Progenitor cell of endocrine pancreas (in vitro differentiated cells): ENCODE results near the gene MYCBP. TPM values are rescaled to one million over a fixed set of nuclear protein-coding genes. Genes with fewer than 3 reads are reported as not detected.
A peak's percentile ranks its signal among the peaks of the same experiment; 100 is the strongest.

Source experiments
- DNase-seq: peaks from one replicate; pipeline ENCODE4 v3.0.0; 2021; ENCODE audit warnings: low spot score; ENCODE audit not compliant: unreplicated experiment
- H3K27ac Mint-ChIP-seq: 2 replicates; pipeline ENCODE4 v1.8.0; 2021; ENCODE audit warnings: mild to moderate bottlenecking, moderate library complexity, mixed read lengths
- H3K27me3 Mint-ChIP-seq: 2 replicates; pipeline ENCODE4 v1.8.0; 2021; ENCODE audit warnings: mixed read lengths
- H3K36me3 Mint-ChIP-seq: 2 replicates; pipeline ENCODE4 v1.8.0; 2022; ENCODE audit warnings: mixed read lengths; ENCODE audit not compliant: insufficient read depth
- H3K4me1 Mint-ChIP-seq: 2 replicates; pipeline ENCODE4 v1.8.0; 2021; ENCODE audit warnings: low read depth, mixed read lengths
- H3K4me3 Mint-ChIP-seq: 2 replicates; pipeline ENCODE4 v1.8.0; 2021; ENCODE audit warnings: low read depth, mild to moderate bottlenecking, moderate library complexity, mixed read lengths
- H3K9me3 Mint-ChIP-seq: 2 replicates; pipeline ENCODE4 v1.8.0; 2021; ENCODE audit warnings: low read depth, mixed read lengths
- CTCF ChIP-seq: fragments of 200-600 bp; sonication (generic); IDR thresholded peaks from one replicate; pipeline ENCODE4 v1.5.0; 2021; ENCODE audit warnings: antibody characterized with exemption, mild to moderate bottlenecking; ENCODE audit not compliant: unreplicated experiment
- long read RNA-seq: library from polyadenylated mRNA; unstranded; transcript quantifications from one replicate; pipeline ENCODE4 v2.0.0, GENCODE V29; 2020
- total RNA-seq: library from RNA; stranded (reverse); gene quantifications from 2 replicates; pipeline ENCODE4 v1.2.1, GENCODE V29; 2021

MYCBP gene
- 25.6 and 28.3 TPM in 2 replicates for total RNA-seq
- long read RNA-seq, transcript MYCBP-201 (5 exons, 2,818 nt), result major isoform, 81 of 92 reads
- long read RNA-seq, partial matches to known transcripts, result 2 of 92 reads
- long read RNA-seq, other reads (novel, unspliced or antisense), result 4 of 92 reads

- Mint-ChIP-seq H3K4me1 (peaks cover 10% of the 10 kb centered on the region), H3K27me3 (no peaks in the 10 kb centered on the region), H3K9me3 (no peaks in the 10 kb centered on the region), H3K36me3 (no peaks in the 10 kb centered on the region), H3K4me3 (peak within 1 kb of the TSS; percentile 92), H3K27ac (peak within 1 kb of the TSS; percentile 90)
- peak; percentile 25 for TF ChIP-seq CTCF
- peak; percentile 94 for DNase-seq
Measured at GRCh38 chr1:38873027-38873969, at the start of gene MYCBP. MYCBP (minus strand) TSS chr1:38873348; CDS start chr1:38873305, 43 bp downstream.

DNA sequence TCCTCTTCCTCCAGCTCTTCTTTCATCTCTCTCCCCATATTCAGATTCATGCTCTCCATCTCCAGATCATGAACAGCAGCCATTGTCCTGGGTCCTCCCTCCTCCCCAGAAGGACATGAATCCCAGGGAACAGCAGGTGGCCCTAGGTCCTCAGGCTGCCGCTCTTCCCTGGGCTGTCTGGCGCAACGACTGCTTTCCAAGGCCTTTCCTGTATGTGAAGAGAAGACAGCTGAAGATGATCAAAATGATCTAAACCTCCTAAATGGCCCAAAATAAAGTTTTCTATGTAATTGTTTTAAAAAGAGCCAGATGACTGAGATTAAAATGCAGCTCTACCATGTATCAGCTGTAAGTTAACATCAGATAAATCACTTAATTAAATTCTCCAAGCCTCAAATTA is 46.0 kb upstream of the MYCBP start:
- H3K27ac Mint-ChIP-seq, result no peak overlapping the region
- no peak overlapping the region for H3K4me3 Mint-ChIP-seq
- peaks cover 3% of the 10 kb centered on the region for H3K27me3 Mint-ChIP-seq
- no peaks in the 10 kb centered on the region for H3K4me1 Mint-ChIP-seq
- H3K36me3 Mint-ChIP-seq, result peaks cover 1% of the 10 kb centered on the region
- H3K9me3 Mint-ChIP-seq, result no peaks in the 10 kb centered on the region
- DNase-seq, result no peak
- no peak for TF ChIP-seq CTCF

- no peak overlapping the region for H3K4me3 Mint-ChIP-seq
- H3K36me3 Mint-ChIP-seq, result peaks cover 1% of the 10 kb centered on the region
- H3K4me1 Mint-ChIP-seq, result no peaks in the 10 kb centered on the region
- H3K27ac Mint-ChIP-seq, result no peak overlapping the region
- DNase-seq, result no peak
- H3K9me3 Mint-ChIP-seq, result no peaks in the 10 kb centered on the region
- H3K27me3 Mint-ChIP-seq, result peaks cover 3% of the 10 kb centered on the region
- no peak for TF ChIP-seq CTCF
Measured at GRCh38 chr1:38918568-38918967, 45.4 kb upstream of the MYCBP start.

DNA sequence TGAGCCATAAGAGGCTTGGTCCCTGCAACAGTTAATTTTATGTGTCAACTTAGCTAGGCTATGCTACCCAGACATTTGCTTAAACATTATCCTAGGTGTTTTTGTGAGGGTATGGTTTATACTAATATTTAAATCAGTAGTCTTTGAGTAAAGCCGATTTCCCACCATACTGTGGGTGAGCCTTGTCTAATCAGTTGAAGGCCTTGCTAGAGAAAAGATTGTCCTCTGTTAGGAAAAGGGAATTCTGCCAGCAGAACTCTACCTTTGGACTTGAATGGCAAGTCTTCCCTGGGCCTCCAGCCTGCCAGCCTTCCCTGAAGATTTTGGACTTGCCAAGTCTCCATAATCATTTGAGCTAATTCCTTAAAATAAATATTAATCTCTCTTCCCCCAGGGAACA is 44.6 kb upstream of the MYCBP start:
- Mint-ChIP-seq H3K4me3 (no peak overlapping the region), H3K9me3 (no peaks in the 10 kb centered on the region), H3K4me1 (no peaks in the 10 kb centered on the region), H3K27me3 (peaks cover 3% of the 10 kb centered on the region), H3K27ac (no peak overlapping the region), H3K36me3 (peaks cover 1% of the 10 kb centered on the region)
- DNase-seq, result no peak
- TF ChIP-seq CTCF, result no peak

- H3K9me3 Mint-ChIP-seq, result no peaks in the 10 kb centered on the region
Measured at GRCh38 chr1:38917337-38917736, 44.2 kb upstream of the MYCBP start.

More at GRCh38 chr1:38917337-38917736, 44.2 kb upstream of the MYCBP start:
- Mint-ChIP-seq H3K4me3 (no peak overlapping the region), H3K4me1 (no peaks in the 10 kb centered on the region), H3K27me3 (peaks cover 3% of the 10 kb centered on the region), H3K27ac (no peak overlapping the region), H3K36me3 (peaks cover 1% of the 10 kb centered on the region)
- no peak for DNase-seq
- no peak for TF ChIP-seq CTCF
